Common myeloid progenitor, CD34-positive (primary cell): Measurements from ENCODE around the gene CGN.

Experiments used
- CTCF ChIA-PET: fragments of 350-600 bp; sonication (Branson Sonifier 250); formaldehyde crosslinking; loops from one replicate; lab custom pipeline; 2021; ENCODE audit warnings: antibody characterized with exemption; lab: Charles Lee
- POLR2A ChIA-PET: fragments of 350-600 bp; sonication (Branson Sonifier 250); formaldehyde crosslinking; loops from one replicate; lab custom pipeline; 2021; ENCODE audit warnings: antibody characterized with exemption; lab: Charles Lee
- DNase-seq, 3 donors: peaks; one replicate each; pipeline versions ENCODE4 v3.0.0 to v3.0.0-alpha.2; 2013
- H3K27ac ChIP-seq, 2 experiments: 1 replicate in 1 of 2; 2 replicates in 1 of 2; pipeline ENCODE4 v1.7.0; 2013; ENCODE audit warnings: inconsistent platforms in 2 of 2, low read length in 2 of 2, mild to moderate bottlenecking in 2 of 2, low read depth in 1 of 2, moderate library complexity in 1 of 2; ENCODE audit not compliant: severe bottlenecking in 2 of 2, insufficient read depth in 1 of 2, poor library complexity in 1 of 2
- H3K27me3 ChIP-seq, 5 experiments: replicated peaks in 2 of 5; 1 replicate in 3 of 5; 2 replicates in 2 of 5; pipeline versions ENCODE4 v1.6.1 to v1.7.0; 2013; ENCODE audit warnings: low read length in 4 of 5, mild to moderate bottlenecking in 2 of 5, moderate library complexity in 2 of 5, inconsistent platforms in 1 of 5; ENCODE audit not compliant: insufficient read depth in 5 of 5, control insufficient read depth in 4 of 5
- H3K36me3 ChIP-seq, 4 experiments: 1 replicate in 2 of 4; 2 replicates in 2 of 4; pipeline versions ENCODE4 v1.6.1 to v1.7.0; 2013; ENCODE audit warnings: low read length in 3 of 4, control low read depth in 1 of 4, mild to moderate bottlenecking in 1 of 4; ENCODE audit not compliant: control insufficient read depth in 4 of 4, insufficient read depth in 4 of 4
- H3K4me1 ChIP-seq, 4 experiments: 1 replicate in 3 of 4; 2 replicates in 1 of 4; pipeline versions ENCODE4 v1.6.1 to v1.7.1; 2013; ENCODE audit warnings: low read length in 3 of 4, mild to moderate bottlenecking in 3 of 4, control low read depth in 1 of 4, inconsistent platforms in 1 of 4, moderate library complexity in 1 of 4; ENCODE audit not compliant: control insufficient read depth in 4 of 4, insufficient read depth in 4 of 4; ENCODE audit errors: control extremely low read depth in 1 of 4
- H3K4me3 ChIP-seq, 7 experiments: 1 replicate in 4 of 7; 2 replicates in 3 of 7; pipeline versions ENCODE4 v1.5.1 to v1.7.0; 2013; ENCODE audit warnings: mild to moderate bottlenecking in 7 of 7, low read length in 6 of 7, moderate library complexity in 6 of 7, inconsistent platforms in 2 of 7, low read depth in 2 of 7, control low read depth in 1 of 7; ENCODE audit not compliant: insufficient read depth in 4 of 7, control insufficient read depth in 1 of 7; ENCODE audit errors: extremely low read depth in 1 of 7
- H3K9me3 ChIP-seq, 5 experiments: 1 replicate in 4 of 5; 2 replicates in 1 of 5; pipeline versions ENCODE4 v1.6.1 to v1.7.1; 2013; ENCODE audit warnings: low read length in 4 of 5, mild to moderate bottlenecking in 2 of 5, inconsistent platforms in 1 of 5, low read depth in 1 of 5, moderate library complexity in 1 of 5; ENCODE audit not compliant: control insufficient read depth in 4 of 5, insufficient read depth in 2 of 5; ENCODE audit errors: control extremely low read depth in 1 of 5
- whole genome bisulfite sequencing: methylation state at CpG from one replicate; pipeline ENCODE4 v1.1.5; 2013; ENCODE audit not compliant: insufficient coverage; 5-methylcytosine and 5-hydroxymethylcytosine counted together

The CGN gene

GRCh38 chr1:151499365-151499764, 11.8 kb upstream of the CGN start:
- WGBS = 95% methylated on average over 4 of the region's 5 CpGs
- CTCF ChIA-PET = interaction anchor here (2.3 kb wide), 1 partner anchor 11 kb away, joined by 8 read pairs; the partner anchor contains the start of gene CGN
- no peak for DNase-seq
- Histone ChIP-seq H3K4me1 (no peaks in the 10 kb centered on the region), H3K27ac (no peak overlapping the region), H3K9me3 (no peaks in the 10 kb centered on the region), H3K4me3 (no peak overlapping the region), H3K27me3 (peaks cover 0 to 3% (median 0%) of the 10 kb centered on the region in 5 experiments), H3K36me3 (no peaks in the 10 kb centered on the region)
- POLR2A ChIA-PET = no interaction called here

GRCh38 chr1:151499930-151500329, 11.3 kb upstream of the CGN start:
- 100% methylated on average over 1 of the region's 1 CpG for WGBS
- no peak overlapping the region for H3K4me3 ChIP-seq
- ChIA-PET POLR2A (no interaction called here), CTCF (interaction anchor here (2.3 kb wide), 1 partner anchor 11 kb away, joined by 8 read pairs; the partner anchor contains the start of gene CGN)
- peaks cover 0 to 3% (median 0%) of the 10 kb centered on the region in 5 experiments for H3K27me3 ChIP-seq
- no peak for DNase-seq
- no peaks in the 10 kb centered on the region for H3K36me3 ChIP-seq
- H3K9me3 ChIP-seq = no peaks in the 10 kb centered on the region
- no peak overlapping the region for H3K27ac ChIP-seq
- H3K4me1 ChIP-seq = no peaks in the 10 kb centered on the region

- Histone ChIP-seq H3K36me3 (no peaks in the 10 kb centered on the region), H3K27ac (no peak overlapping the region), H3K4me1 (no peaks in the 10 kb centered on the region), H3K4me3 (no peak overlapping the region), H3K9me3 (no peaks in the 10 kb centered on the region), H3K27me3 (peaks cover 0 to 3% (median 0%) of the 10 kb centered on the region in 5 experiments)
- peak in 2 of 3 donors; percentile 55 for DNase-seq
- POLR2A ChIA-PET = interaction anchor here (0.9 kb wide), 1 partner anchor 10 kb away, joined by 3 read pairs; no protein-coding TSS in a partner anchor
- CTCF ChIA-PET = interaction anchor here (1.5 to 2.3 kb wide), 2 partner anchors 8 to 9 kb away, joined by 6 to 8 read pairs; partner anchors contain the start of gene CGN
- WGBS = 64% methylated on average over 4 of the region's 10 CpGs
These were observed 9.7 kb upstream of the CGN start for GRCh38 chr1:151501474-151501873.

GRCh38 chr1:151502035-151502700, 9.0 kb upstream of the CGN start:
- ChIA-PET CTCF (interaction anchor here (1.5 kb wide), 1 partner anchor 9 kb away, joined by 6 read pairs; no protein-coding TSS in a partner anchor), POLR2A (interaction anchor here (0.9 kb wide), 1 partner anchor 11 kb away, joined by 3 read pairs; no protein-coding TSS in a partner anchor)
- H3K9me3 ChIP-seq = no peaks in the 10 kb centered on the region
- peaks cover 0 to 3% (median 0%) of the 10 kb centered on the region in 5 experiments for H3K27me3 ChIP-seq
- 90% methylated on average over 5 of the region's 5 CpGs for WGBS
- H3K27ac ChIP-seq = no peak overlapping the region
- no peak overlapping the region for H3K4me3 ChIP-seq
- H3K4me1 ChIP-seq = no peaks in the 10 kb centered on the region
- no peak for DNase-seq
- H3K36me3 ChIP-seq = no peaks in the 10 kb centered on the region

GRCh38 chr1:151502859-151503780, 8.1 kb upstream of the CGN start:
- H3K27ac ChIP-seq = no peak overlapping the region
- H3K36me3 ChIP-seq = no peaks in the 10 kb centered on the region
- WGBS = 75% methylated on average over 7 of the region's 7 CpGs
- CTCF ChIA-PET = interaction anchor here (1.0 to 2.7 kb wide), 3 partner anchors 10 to 14 kb away, joined by 3 to 6 read pairs (median 6); no protein-coding TSS in a partner anchor
- DNase-seq = no peak
- no peaks in the 10 kb centered on the region for H3K4me1 ChIP-seq
- H3K27me3 ChIP-seq = peaks cover 0 to 3% (median 0%) of the 10 kb centered on the region in 5 experiments
- POLR2A ChIA-PET = no interaction called here
- no peak overlapping the region for H3K4me3 ChIP-seq
- H3K9me3 ChIP-seq = no peaks in the 10 kb centered on the region

GRCh38 chr1:151504252-151504651, 6.9 kb upstream of the CGN start:
- CTCF ChIA-PET = interaction anchor here (0.6 to 2.7 kb wide), 2 partner anchors 12 to 19 kb away, joined by 3 to 6 read pairs; no protein-coding TSS in a partner anchor
- 100% methylated on average over 1 of the region's 3 CpGs for WGBS

More at GRCh38 chr1:151504252-151504651, 6.9 kb upstream of the CGN start:
- POLR2A ChIA-PET = no interaction called here
- H3K27me3 ChIP-seq = peaks cover 0 to 3% (median 0%) of the 10 kb centered on the region in 5 experiments
- no peaks in the 10 kb centered on the region for H3K4me1 ChIP-seq
- no peak for DNase-seq
- no peak overlapping the region for H3K27ac ChIP-seq
- no peaks in the 10 kb centered on the region for H3K9me3 ChIP-seq
- no peak overlapping the region for H3K4me3 ChIP-seq
- H3K36me3 ChIP-seq = no peaks in the 10 kb centered on the region
